H1 (cell line): ENCODE measurements around the gene CYP4B1. TPM values are rescaled to one million over a fixed set of nuclear protein-coding genes. Genes with fewer than 3 reads are reported as not detected.

Source experiments
- polyA plus RNA-seq, 7 experiments: library from polyadenylated mRNA; depleted of rRNA in 3 of 7; stranded (reverse) in 5 of 7; unstranded in 2 of 7; fragments of >200 nt in 5 of 7; fragments of 200-250 nt in 2 of 7; gene quantifications; 1 replicate in 5 of 7; 2 replicates in 1 of 7; 4 replicates in 1 of 7; pipeline versions ENCODE4 v1.2.1 to v1.2.3, GENCODE V29; 2011 to 2013; ENCODE audit warnings: missing spikeins in 2 of 7, mixed read lengths in 2 of 7
- total RNA-seq: library from RNA; stranded (reverse); fragmentation: NEBNext Ultra II Directional; extraction: Animal tissue kit (Norgen Biotek cat#: 25700); gene quantifications from 2 replicates; pipeline ENCODE4 v1.2.1, GENCODE V29; 2021

The CYP4B1 gene
- total and polyA plus RNA-seq, 2 of the 8 experiments (the other 6 are each of a cell fraction or from before 2014, with no cell fraction given) = 0.23 TPM; not detected in 1

Other genes starting within 250 kb of the CYP4B1 start
- gene KNCN, start 247.4 kb upstream of the CYP4B1 start, total RNA-seq = not detected in 2 replicates
- gene KNCN, start 247.4 kb upstream of the CYP4B1 start, polyA plus RNA-seq (2011; rRNA removed) = not detected in 2 replicates
- 21.5 and 23.9 TPM in 2 replicates for gene MKNK1, start 194.8 kb upstream of the CYP4B1 start, total RNA-seq
- 13.9 and 16.3 TPM in 2 replicates for gene MKNK1, start 194.8 kb upstream of the CYP4B1 start, polyA plus RNA-seq (2011; rRNA removed)
- 5.1 and 5.8 TPM in 2 replicates for gene MOB3C, start 182.2 kb upstream of the CYP4B1 start, total RNA-seq
- gene MOB3C, start 182.2 kb upstream of the CYP4B1 start, polyA plus RNA-seq (2011; rRNA removed) = 6.6 and 7.9 TPM in 2 replicates
- 44.6 and 46.7 TPM in 2 replicates for gene ATPAF1, start 130.7 kb upstream of the CYP4B1 start, total RNA-seq
- gene ATPAF1, start 130.7 kb upstream of the CYP4B1 start, polyA plus RNA-seq (2011; rRNA removed) = 41.4 and 55.9 TPM in 2 replicates
- gene TEX38, start 127.2 kb upstream of the CYP4B1 start, total RNA-seq = not detected in 2 replicates
- 0.09 and 0.33 TPM in 2 replicates for gene TEX38, start 127.2 kb upstream of the CYP4B1 start, polyA plus RNA-seq (2011; rRNA removed)
- 36.9 and 40.4 TPM in 2 replicates for gene EFCAB14, start 79.9 kb upstream of the CYP4B1 start, total RNA-seq
- 14.0 and 19.4 TPM in 2 replicates for gene EFCAB14, start 79.9 kb upstream of the CYP4B1 start, polyA plus RNA-seq (2011; rRNA removed)
- not detected in 2 replicates for gene CYP4A11, start 142.4 kb downstream of the CYP4B1 start, total RNA-seq
- 0.08 TPM in 1 of 2 replicates, not detected in the other for gene CYP4A11, start 142.4 kb downstream of the CYP4B1 start, polyA plus RNA-seq (2011; rRNA removed)
- gene CYP4X1, start 224.6 kb downstream of the CYP4B1 start, total RNA-seq = 1.3 and 1.4 TPM in 2 replicates
- 2.0 and 3.5 TPM in 2 replicates for gene CYP4X1, start 224.6 kb downstream of the CYP4B1 start, polyA plus RNA-seq (2011; rRNA removed)